CD4-positive, alpha-beta T cell treated with Interleukin-6 for 4 hours (primary cell): ENCODE results near the gene FMR1.

Source experiments
- DNase-seq: peaks from one replicate; pipeline ENCODE4 v3.0.0-alpha.2; 2020; ENCODE audit warnings: mixed read lengths

FMR1 gene

DNA sequence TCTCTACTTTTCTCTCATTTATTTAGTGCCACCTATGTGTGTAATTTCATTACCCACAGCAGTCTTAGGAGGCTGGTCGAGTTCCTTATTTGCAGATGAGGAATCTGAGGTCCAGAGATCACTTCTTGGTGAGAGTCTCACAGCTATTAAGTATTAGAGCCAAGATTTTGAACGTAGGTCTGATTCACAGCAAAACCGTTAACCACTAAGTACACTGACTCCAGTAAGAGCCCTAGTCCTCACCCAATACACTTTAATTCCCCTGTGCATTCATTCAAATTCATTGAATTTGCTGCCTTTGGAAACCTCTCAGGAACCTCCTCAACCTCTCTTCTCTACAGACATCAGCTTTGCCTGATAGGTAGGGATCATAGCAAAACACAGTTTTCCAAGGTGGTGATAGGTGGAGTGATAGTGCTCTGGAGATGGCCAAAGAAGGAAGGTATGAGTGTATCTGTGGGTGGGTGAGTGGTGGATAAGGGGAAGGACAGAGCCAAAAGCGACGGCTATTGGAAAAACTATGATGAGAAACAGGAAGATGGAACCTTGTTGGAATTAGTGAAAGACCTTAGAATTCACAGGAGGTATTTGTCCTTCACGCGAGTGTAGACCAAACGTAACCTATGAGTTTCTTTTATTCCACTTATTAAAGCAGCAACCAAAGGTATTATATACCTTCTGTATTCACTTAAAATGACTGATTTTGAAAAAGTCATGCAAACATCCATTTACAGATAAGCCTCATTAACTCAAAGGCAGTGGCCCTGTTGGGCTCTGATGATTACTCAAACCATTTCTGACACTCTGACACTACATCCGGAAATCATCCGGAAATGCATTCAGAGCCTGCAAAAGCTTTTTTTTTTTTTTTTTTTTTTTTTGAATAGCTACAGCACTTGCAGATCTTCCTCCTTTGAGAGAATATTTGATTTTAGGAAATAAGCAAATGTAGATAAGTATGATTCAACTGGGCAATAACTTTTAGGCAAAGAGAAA is 6.3 kb downstream of the FMR1 start:
- peak; percentile 25 for DNase-seq

DNA sequence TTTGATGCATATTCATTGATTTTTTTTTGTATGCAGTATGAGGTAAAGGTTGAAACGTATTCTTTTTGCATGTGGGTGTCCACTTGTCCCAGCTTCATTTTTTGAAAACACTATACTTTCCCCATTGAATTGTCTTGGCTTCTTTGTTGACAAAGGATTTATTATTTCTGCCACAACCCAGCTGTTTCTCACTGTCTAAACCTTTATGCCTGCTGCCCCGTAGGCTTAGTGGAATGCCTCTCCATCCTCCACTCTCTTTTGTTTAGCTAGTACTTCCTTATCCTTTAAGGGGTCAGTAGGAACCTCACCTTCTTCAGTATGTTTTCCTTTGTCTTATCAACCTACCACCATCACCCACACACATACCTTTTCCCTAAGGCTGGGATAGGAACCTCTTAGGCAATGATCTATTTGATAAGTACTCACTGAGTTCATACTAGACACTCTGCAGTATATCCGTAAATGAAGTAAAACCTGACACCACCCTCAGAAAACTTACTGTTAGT is 8.5 kb downstream of the FMR1 start:
- no peak for DNase-seq

DNA sequence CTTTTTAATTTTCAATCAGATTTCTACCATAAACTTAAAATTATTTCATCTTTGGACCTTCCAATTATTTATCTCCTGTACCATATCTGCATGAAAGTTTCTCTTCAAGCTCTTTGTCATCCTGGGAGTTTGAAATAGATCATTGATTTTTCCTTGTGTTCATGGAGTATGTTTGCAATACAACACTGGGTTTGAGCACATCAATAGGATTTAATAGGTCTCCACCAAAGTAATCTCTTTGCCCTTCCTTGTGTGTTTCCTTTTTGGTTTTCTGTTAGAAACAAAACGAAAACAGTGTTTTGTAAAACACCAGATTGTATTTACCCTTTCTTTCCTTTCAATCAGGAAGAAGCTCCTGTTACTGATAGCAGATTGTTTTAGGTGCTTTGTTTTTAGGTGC is 11.9 kb downstream of the FMR1 start:
- DNase-seq = no peak

DNA sequence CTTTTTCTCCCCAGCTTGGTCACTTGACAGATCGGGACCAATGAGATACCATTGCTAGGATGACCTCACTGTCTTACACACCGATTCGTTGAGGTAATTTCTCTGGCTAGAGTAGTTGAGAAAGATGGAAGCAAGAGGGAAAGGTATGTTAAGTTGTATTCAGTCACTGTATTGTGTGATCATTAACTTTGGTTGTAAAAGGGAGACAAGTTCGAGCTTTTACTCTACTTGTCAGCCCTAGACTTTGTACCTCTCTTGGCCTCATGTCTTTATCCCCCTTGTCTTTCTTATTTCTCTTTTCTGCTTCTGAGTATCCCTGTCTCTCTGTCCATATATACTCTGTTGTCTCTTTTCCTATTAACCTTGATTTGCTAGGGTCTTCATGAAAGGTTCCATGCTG is 15.5 kb downstream of the FMR1 start:
- DNase-seq = no peak

DNA sequence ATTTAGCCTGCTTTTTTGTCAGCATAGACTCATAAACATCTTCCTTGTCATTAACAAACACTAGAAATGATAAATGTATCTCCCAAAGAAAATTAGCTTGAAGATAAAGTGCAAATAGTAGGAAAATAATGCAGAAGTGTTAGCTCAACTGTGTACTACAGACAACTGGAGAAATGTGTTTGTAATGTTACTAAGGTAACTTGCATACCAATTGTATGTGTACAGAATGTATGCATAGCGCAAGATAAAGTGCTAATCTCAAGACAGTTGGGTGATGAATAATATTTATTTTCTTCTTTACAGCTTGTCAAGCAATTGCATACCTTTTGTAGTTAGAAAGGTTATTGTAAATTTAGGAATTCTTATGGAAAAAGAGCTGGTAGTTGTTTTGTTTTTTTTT is 22.1 kb downstream of the FMR1 start:
- no peak for DNase-seq

DNA sequence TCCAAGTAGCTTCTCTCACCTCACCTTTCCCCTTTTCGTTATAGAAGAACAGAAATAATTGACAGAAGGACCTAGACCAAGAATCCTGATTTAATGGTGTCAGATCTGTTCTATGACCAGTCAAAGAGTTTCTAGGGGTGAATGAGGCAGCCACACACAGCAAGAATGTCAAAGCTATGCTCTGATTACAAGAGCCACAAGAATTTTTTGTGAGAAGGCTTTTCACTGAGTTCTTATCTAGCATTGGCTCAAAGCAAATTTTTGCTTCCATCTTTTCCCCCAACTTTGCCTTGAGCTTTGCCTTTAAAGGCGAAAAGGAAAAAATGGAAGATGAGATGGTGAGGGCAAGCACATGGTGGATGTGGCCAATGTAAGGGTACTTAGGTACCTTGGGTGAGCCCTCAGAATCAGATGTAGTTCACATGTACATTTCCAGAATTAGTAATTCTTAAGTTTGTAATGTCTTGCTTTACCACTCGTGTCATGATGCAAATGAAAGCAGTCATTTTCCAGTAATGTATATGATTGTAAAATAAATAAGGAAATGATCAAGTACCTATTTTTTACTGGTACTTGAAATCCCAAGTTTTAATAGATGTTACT is 23.5 kb downstream of the FMR1 start:
- DNase-seq = no peak

DNA sequence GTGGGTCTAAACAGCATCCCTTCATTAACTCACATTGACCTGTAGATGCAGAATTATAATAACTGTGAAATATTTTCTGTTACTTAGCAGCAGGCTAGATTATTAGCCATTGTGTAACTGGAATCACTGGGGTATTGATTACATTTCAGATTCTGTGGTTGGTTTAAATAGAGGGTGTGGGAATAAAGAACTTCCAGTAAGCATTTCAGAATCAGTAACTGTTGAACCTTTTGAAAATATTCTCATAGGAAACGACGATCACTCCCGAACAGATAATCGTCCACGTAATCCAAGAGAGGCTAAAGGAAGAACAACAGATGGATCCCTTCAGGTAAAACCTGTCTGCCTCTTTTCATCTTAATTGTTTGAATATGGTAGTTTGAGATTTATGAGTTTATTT is 33.6 kb downstream of the FMR1 start:
- no peak for DNase-seq

DNA sequence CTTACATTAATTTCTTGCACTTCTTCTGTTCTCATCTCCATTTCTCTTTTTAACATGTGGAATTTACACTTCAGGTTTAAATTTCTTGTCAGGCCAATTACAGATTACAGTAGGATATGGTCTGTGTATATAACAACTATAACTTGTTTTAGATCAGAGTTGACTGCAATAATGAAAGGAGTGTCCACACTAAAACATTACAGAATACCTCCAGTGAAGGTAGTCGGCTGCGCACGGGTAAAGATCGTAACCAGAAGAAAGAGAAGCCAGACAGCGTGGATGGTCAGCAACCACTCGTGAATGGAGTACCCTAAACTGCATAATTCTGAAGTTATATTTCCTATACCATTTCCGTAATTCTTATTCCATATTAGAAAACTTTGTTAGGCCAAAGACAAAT is 36.8 kb downstream of the FMR1 start:
- no peak for DNase-seq

DNA sequence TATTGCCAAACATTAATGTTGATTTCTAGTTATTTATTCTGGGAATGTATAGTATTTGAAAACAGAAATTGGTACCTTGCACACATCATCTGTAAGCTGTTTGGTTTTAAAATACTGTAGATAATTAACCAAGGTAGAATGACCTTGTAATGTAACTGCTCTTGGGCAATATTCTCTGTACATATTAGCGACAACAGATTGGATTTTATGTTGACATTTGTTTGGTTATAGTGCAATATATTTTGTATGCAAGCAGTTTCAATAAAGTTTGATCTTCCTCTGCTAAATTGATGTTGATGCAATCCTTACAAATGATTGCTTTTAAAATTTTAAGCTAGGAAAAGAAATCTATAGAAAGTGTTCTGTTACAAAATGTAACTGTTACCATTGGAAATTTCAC is 38.6 kb downstream of the FMR1 start:
- no peak for DNase-seq

DNA sequence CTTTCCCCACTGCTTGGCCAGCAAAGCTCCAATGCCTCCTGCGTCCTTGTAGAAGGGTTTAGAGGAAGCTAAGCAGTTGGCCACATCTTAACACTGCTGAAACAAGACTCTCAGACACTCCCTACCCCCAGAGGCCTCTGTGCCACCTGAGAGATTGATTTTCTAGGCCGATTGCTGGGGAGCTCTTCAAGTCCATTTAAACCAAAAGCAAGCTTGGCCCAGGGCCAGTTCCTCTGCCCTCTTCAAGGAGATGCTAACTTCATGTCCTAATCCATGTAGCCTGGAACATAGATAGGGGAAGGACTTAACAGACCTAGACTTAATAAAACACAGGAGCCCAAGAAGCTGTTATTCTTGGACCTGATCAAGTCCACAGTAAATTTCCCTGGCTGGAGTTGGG is 42.3 kb downstream of the FMR1 start:
- DNase-seq = no peak

DNA sequence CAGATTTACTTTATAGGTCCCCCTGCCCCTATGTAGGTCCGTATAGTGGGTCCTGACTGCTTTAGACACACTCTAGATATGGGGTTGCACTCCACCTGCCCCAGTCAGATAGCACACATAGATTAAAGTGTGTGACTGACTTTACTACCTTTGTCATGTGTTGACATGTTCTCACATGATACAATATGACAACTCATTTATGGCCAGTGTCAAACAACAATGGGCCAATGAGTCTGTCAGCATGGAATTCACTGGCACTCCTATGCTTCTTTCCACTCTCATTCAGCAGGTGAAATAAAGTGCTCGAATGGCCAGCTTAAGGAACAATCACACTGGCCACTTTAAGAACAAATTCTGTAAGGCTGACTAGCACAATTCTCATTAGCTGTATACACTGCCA is 45.6 kb downstream of the FMR1 start:
- DNase-seq = no peak

DNA sequence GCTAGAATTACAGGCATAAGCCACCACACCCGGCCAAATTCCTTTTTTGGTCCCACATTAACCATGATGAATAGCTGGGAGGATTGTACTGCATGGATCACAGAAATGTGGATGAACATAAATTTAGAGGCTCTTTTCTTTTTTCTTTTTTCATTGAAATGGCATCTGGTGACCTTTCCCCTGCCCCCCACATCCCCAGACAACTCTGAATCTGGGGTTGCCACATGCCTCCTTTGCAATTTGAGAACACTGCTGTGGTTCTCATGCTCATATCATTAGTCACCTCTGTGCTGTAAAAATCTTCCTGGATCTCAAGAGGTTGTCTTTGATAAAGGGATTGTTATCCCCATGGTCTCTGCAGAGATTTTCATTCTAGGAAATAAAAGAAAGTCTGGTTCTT is 46.6 kb downstream of the FMR1 start:
- no peak for DNase-seq

DNA sequence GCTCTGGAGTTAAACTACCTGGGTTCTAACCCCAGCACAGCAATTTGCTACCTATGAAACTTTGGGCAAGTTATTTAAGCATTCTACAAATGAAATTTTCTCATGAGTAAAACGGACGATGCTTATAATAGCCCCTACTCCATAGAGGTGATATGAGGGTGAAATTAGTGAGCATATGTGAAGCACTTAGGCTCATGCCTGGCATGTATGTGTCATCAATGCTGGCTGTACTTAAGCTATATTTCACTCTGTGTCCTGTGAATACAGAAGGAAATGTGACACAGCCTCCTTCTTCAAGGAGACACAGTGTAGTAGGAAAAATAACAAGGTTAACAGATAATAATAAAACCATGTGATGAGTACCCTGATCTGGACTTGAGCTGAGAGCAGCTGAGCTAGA is 49.0 kb downstream of the FMR1 start:
- no peak for DNase-seq

DNA sequence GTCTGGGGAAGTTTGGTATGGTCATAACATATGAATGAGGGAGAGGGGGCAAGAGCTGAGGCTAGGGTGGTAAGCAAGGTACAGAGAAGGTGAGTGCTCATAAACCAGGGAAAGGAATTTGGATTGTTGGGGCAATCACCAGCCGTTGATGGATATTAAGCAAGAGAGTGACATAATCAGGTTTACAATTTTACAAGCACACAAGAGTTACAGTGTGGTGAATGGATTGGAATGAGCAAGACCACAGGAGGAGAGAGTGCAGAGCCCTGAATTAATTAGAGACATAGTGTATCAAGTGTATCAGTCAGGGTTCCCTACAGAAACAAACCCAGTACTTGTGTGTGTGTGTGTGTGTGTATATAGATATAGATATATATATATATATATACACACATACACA is 50.8 kb downstream of the FMR1 start:
- DNase-seq = no peak

DNA sequence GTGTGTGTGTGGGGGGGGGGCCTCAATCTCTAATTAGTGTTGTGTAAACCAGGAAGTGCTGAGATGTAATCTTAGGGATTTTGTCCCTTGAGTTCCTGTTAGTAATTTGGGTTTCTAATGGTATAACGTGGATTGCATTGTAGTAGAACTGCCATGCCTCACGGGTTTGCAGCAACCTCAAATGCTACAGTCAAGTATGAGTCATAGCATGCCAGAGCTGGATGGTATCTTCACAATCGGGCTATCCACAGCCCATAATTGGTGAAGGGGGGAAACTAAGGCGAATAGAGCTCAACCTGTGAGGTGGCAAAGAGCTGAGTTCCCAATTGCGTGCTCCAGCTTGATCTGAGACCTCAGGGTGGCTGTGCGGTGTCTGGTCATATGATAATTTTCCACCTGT is 67.2 kb downstream of the FMR1 start:
- DNase-seq = no peak

DNA sequence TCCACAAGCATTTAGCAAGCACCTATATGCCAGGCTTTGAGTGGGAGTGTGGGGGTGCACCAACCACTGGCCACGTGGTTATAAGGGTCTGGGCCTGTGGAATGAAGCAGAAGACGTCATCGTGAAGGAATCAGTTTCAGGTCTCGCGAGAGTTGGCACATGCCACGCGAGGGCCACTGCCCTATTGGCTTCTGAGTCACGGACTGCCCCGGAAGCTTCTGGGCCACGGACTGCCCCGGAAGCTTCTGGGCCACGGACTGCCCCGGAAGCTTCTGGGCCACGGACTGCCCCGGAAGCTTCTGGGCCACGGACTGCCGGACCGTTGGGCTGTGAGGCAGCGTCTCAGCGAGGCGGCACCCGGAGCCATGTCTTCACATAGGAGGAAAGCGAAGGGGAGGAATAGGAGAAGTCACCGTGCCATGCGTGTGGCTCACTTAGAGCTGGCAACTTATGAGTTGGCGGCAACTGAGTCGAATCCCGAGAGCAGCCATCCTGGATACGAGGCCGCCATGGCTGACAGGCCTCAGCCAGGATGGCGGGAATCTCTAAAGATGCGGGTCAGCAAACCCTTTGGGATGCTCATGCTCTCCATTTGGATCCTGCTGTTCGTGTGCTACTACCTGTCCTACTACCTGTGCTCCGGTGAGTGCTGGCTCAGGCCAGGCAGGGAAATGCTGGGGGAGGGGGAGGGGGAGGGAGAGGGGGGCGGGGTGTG is 69.5 kb downstream of the FMR1 start, which contains the start of gene FMR1NB:
TSS of gene FMR1NB (plus strand) at position 300 of the 715 bp plus-strand sequence. CDS start at position 366, 66 bp downstream.
- DNase-seq = no peak
